Measurements from ENCODE around the gene TBC1D1. TPM values are rescaled to one million over a fixed set of nuclear protein-coding genes. Genes with fewer than 3 reads are reported as not detected.
A peak's percentile ranks its signal among the peaks of the same experiment; 100 is the strongest.

TBC1D1 gene
- total RNA-seq, 1 donor, result 101 TPM

DNA sequence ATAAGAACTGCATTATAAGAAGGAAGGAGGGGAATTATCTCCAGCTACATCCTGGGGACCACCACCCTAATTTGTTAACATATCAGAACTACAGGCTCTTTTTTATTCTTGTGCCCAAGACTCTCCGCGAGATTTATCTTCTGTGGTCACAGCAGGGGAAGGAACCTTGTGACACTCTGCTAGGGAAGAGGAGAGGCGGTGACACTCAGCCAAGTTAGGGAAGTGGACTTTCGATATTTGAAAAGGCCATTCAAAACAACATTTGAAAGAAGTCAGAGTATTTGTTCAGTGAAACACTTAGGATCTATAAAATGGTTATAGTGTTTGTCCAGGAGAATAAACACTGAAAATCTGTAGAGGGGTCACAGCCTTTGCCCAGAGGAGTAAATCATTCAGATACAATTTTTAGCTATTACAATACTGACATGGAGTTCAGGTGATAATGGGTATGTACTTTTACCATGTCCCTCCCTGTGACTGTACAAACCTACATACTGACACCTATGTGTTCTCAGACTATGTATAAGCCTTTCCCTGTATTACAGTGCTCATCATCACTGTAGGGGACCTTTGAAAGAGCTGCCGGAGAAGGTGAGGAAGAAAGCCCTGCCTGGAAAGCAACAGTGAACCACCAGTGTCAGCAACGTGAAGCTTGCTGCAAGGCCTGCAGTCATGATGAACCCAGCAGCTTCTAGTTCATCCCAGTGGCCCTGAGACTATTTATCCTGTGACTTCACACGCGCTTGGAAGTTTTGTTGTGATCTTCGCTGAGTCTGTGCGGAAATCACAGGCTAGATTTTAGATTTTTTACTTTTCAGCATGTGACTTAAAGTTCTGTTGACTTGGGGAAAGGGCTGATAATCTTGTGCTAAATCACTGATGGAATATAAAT lies 60.8 kb downstream of the TBC1D1 start:
- no peak for TF ChIP-seq CTCF (IDR thresholded peaks at IDR 0.05; ENCODE audit: insufficient read depth, low read depth, low read length)
- no peak overlapping the region for H3K4me3 ChIP-seq (ENCODE audit: low read depth, low read length)
- no peak for DNase-seq (ENCODE audit: low read depth)

GRCh38 chr4:37953156-37953555 lies 62.3 kb downstream of the TBC1D1 start:
- H3K4me3 ChIP-seq (ENCODE audit: low read depth, low read length), result no peak overlapping the region
- no peak for DNase-seq (ENCODE audit: low read depth)
- TF ChIP-seq CTCF (IDR thresholded peaks at IDR 0.05; ENCODE audit: insufficient read depth, low read depth, low read length), result no peak

DNA sequence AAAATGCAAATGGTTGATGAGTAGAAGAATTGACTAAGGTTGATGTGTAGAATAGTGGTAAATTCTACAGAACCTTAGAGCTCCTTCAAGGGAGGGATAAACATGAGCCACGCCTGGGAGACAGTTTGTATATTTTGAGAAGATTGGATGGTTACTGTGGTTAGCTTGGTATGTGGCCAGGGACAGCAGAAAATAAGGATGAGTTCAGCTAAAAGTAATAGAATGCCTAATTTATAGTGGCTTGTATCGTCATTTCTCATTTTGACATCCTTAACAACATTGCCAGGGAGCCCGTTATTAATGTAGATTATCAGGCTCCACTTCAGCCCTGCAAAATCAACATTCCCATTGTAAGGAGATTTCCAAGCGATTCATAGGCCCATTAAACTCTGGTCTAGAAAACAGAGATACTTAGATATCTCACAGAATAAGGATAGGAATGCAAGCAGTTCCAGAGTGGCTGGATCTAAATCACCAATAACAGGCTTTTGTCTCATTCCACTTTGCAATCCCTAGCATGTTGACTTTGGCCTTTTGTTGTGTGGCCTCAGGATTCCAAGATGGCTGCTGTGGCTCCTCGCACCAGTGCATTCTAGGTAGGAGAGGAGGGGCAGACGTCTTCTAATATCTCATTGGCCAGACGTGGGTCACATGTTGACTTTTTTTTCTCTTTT lies 62.9 kb downstream of the TBC1D1 start:
- no peak for TF ChIP-seq CTCF (IDR thresholded peaks at IDR 0.05; ENCODE audit: insufficient read depth, low read depth, low read length)
- H3K4me3 ChIP-seq (ENCODE audit: low read depth, low read length), result no peak overlapping the region
- peak; percentile 74 for DNase-seq (ENCODE audit: low read depth)

DNA sequence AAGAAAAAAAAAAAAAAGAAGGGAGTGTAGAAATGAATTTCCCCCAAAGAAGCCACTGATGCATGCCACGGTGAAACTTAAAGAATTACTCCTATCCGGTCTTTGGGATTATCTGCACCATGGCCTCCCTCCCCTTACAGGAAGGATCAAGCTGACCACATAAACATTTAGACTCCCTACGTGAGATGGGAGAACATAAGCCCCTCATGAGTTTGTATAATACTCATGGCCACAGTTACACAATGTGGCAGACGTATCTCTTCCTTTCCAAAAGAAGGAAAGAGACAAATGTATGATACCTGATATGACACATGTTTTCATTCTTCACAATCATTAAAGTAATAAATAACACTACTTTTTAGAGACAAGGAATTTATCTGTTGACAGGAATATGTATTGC lies 66.1 kb downstream of the TBC1D1 start:
- DNase-seq (ENCODE audit: low read depth), result peak; percentile 33
- H3K4me3 ChIP-seq (ENCODE audit: low read depth, low read length), result no peak overlapping the region
- TF ChIP-seq CTCF (IDR thresholded peaks at IDR 0.05; ENCODE audit: insufficient read depth, low read depth, low read length), result no peak

- TF ChIP-seq CTCF (IDR thresholded peaks at IDR 0.05; ENCODE audit: insufficient read depth, low read depth, low read length), result no peak
- no peak for DNase-seq (ENCODE audit: low read depth)
- H3K4me3 ChIP-seq (ENCODE audit: low read depth, low read length), result no peak overlapping the region
Observed at GRCh38 chr4:37958932-37959331, 68.0 kb downstream of the TBC1D1 start.

DNA sequence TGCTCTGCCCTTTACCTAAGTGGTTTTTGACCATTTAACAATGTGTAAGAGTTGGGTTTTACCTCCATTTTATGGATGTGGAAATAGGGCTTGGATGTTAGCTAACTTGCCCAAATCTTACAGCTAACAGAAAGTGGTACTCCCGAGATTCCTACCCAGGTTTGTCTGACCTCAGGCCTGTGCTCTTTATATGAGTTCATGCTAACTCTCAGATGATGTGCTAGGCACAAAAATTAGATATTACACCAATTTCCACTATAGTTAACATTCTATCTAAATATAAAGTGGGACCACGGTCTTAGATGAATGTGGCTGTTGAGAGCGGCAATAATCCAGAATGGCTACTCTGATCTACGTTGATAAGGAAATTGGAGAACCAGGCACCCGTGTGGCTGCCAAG lies 69.2 kb downstream of the TBC1D1 start, which contains the start of gene PTTG2:
Gene PTTG2, plus strand, starts transcription at position 301 of the 400 bp plus-strand sequence. Its CDS starts 37 bp downstream, at position 338.
- DNase-seq (ENCODE audit: low read depth), result no peak
- TF ChIP-seq CTCF (IDR thresholded peaks at IDR 0.05; ENCODE audit: insufficient read depth, low read depth, low read length), result no peak
- no peak within 1 kb of the TSS for H3K4me3 ChIP-seq (ENCODE audit: low read depth, low read length)
